Lower leg skin (tissue), 4 donors: ENCODE results near the gene BCAS4. TPM values are rescaled to one million over a fixed set of nuclear protein-coding genes. Genes with fewer than 3 reads are reported as not detected.
"Not testable (repeated sequence)": the region's sequence is repeated elsewhere in the genome, so short reads cannot be mapped to it uniquely, and the experiment has no call there.

Experiments
- DNase-seq, 2 donors: peaks; one replicate each; pipeline ENCODE4 v3.0.0-alpha.2; 2019; ENCODE audit warnings: low spot score in 2 of 2
- H3K4me3 ChIP-seq: fragments of 200-600 bp; sonication (generic); 2 replicates; pipeline ENCODE4 v1.5.1; 2017; ENCODE audit warnings: mild to moderate bottlenecking, low read depth; ENCODE audit not compliant: poor library complexity, severe bottlenecking
- CTCF ChIP-seq, 3 donors: fragments of 450-650 bp; IDR thresholded peaks; one replicate each; pipeline ENCODE4 v1.5.1; 2016; ENCODE audit warnings: antibody characterized with exemption in 3 of 3, mild to moderate bottlenecking in 3 of 3, moderate library complexity in 2 of 3
- POLR2A ChIP-seq, 2 donors: fragments of 450-650 bp; IDR thresholded peaks; one replicate each; pipeline ENCODE4 v1.6.1; 2016 to 2017; ENCODE audit warnings: antibody characterized with exemption in 2 of 2, mild to moderate bottlenecking in 1 of 2, moderate library complexity in 1 of 2
- WGBS, 2 donors: methylation state at CpG; one replicate each; pipeline ENCODE4 v1.1.5; 2018; 5-methylcytosine and 5-hydroxymethylcytosine counted together
- intact Hi-C: fragments of 100-400 bp; cut with DNase I; formaldehyde crosslinking; loops from one replicate; pipeline ENCODE4 v1.15.0; 2023; ENCODE audit warnings: low total_unique reads
- total RNA-seq, 4 donors: library from RNA; depleted of rRNA; stranded (reverse); fragments of >200 nt; gene quantifications; one replicate each; pipeline ENCODE4 v1.1.0, GENCODE V29; 2016

Gene BCAS4
- total RNA-seq, 4 donors from 2014 or later = 1.3 to 7.7 (median 3.5) TPM

- H3K4me3 ChIP-seq = no peak overlapping the region
- intact Hi-C loops = loop anchor here (10.0 kb wide), 1 partner anchor 135 kb away; no protein-coding TSS in a partner anchor
- 51 to 57% methylated on average over 11 of the region's 11 CpGs for WGBS, 2 donors
- TF ChIP-seq POLR2A (IDR thresholded peaks at IDR 0.05) = no peak
- TF ChIP-seq CTCF (IDR thresholded peaks at IDR 0.05) = no peak
- DNase-seq = peak in 1 of 2 donors; percentile 31
Measured at GRCh38 chr20:50789968-50790650, 4.8 kb upstream of the BCAS4 start.

- 7 to 9% methylated on average over 17 to 21 of the region's 23 CpGs for WGBS, 2 donors
Measured at GRCh38 chr20:50790651-50791277, 4.1 kb upstream of the BCAS4 start.

GRCh38 chr20:50792708-50793574, 1.9 kb upstream of the BCAS4 start:
- 86 to 87% methylated on average over 14 of the region's 14 CpGs for WGBS, 2 donors
- DNase-seq = no peak
- H3K4me3 ChIP-seq = no peak overlapping the region
- intact Hi-C loops = loop anchor here (10.0 kb wide), 1 partner anchor 132 kb away; no protein-coding TSS in a partner anchor
- no peak for TF ChIP-seq CTCF (IDR thresholded peaks at IDR 0.05)
- no peak for TF ChIP-seq POLR2A (IDR thresholded peaks at IDR 0.05)

More at GRCh38 chr20:50790651-50791277, 4.1 kb upstream of the BCAS4 start:
- intact Hi-C loops = loop anchor here (10.0 kb wide), 1 partner anchor 134 kb away; no protein-coding TSS in a partner anchor
- TF ChIP-seq CTCF (IDR thresholded peaks at IDR 0.05) (no peak), POLR2A (IDR thresholded peaks at IDR 0.05) (no peak)
- DNase-seq = peak; percentile 83 to 97
- no peak overlapping the region for H3K4me3 ChIP-seq

GRCh38 chr20:50793575-50794016, 1.3 kb upstream of the BCAS4 start:
- not testable (repeated sequence) for DNase-seq, H3K4me3 ChIP-seq
- intact Hi-C loops = loop anchor here (10.0 kb wide), 1 partner anchor 131 kb away; no protein-coding TSS in a partner anchor
- 68 to 70% methylated on average over 13 of the region's 13 CpGs for WGBS, 2 donors

GRCh38 chr20:50794181-50794845, 548 bp upstream of the BCAS4 start:
- WGBS, 2 donors = 16 to 17% methylated on average over 34 to 35 of the region's 35 CpGs
- DNase-seq = peak in 1 of 2 donors; percentile 86
- no peak for TF ChIP-seq POLR2A (IDR thresholded peaks at IDR 0.05)
- no peak for TF ChIP-seq CTCF (IDR thresholded peaks at IDR 0.05)
- H3K4me3 ChIP-seq = no peak overlapping the region
- intact Hi-C loops = loop anchor here (10.0 kb wide), 1 partner anchor 130 kb away; no protein-coding TSS in a partner anchor
